ENCODE data around the gene CLN6. TPM values are rescaled to one million over a fixed set of nuclear protein-coding genes. Genes with fewer than 3 reads are reported as not detected.

CLN6 gene
- total RNA-seq, 1 donor from 2014 or later, result 35.3 TPM

GRCh38 chr15:68268405-68268804 is 38.9 kb upstream of the CLN6 start:
- TF ChIP-seq, protein P1, sequence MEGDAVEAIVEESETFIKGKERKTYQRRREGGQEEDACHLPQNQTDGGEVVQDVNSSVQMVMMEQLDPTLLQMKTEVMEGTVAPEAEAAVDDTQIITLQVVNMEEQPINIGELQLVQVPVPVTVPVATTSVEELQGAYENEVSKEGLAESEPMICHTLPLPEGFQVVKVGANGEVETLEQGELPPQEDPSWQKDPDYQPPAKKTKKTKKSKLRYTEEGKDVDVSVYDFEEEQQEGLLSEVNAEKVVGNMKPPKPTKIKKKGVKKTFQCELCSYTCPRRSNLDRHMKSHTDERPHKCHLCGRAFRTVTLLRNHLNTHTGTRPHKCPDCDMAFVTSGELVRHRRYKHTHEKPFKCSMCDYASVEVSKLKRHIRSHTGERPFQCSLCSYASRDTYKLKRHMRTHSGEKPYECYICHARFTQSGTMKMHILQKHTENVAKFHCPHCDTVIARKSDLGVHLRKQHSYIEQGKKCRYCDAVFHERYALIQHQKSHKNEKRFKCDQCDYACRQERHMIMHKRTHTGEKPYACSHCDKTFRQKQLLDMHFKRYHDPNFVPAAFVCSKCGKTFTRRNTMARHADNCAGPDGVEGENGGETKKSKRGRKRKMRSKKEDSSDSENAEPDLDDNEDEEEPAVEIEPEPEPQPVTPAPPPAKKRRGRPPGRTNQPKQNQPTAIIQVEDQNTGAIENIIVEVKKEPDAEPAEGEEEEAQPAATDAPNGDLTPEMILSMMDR (IDR thresholded peaks at IDR 0.05; ENCODE audit: unreplicated experiment), result no peak
- DNase-seq (ENCODE audit: low spot score in 2 of 2, unreplicated experiment in 2 of 2), result no peak
- Mint-ChIP-seq H3K36me3 (no peaks in the 10 kb centered on the region), H3K4me3 (no peak overlapping the region), H3K27ac (peak overlapping the region; percentile 37), H3K4me1 (peaks cover 34% of the 10 kb centered on the region), H3K9me3 (no peaks in the 10 kb centered on the region), H3K27me3 (ENCODE audit: low read depth) (no peaks in the 10 kb centered on the region)

GRCh38 chr15:68265674-68266073 is 36.1 kb upstream of the CLN6 start:
- H3K27ac Mint-ChIP-seq, result no peak overlapping the region
- H3K36me3 Mint-ChIP-seq, result no peaks in the 10 kb centered on the region
- DNase-seq (ENCODE audit: low spot score in 2 of 2, unreplicated experiment in 2 of 2), result no peak
- H3K4me1 Mint-ChIP-seq, result peaks cover 15% of the 10 kb centered on the region
- H3K27me3 Mint-ChIP-seq (ENCODE audit: low read depth), result no peaks in the 10 kb centered on the region
- no peaks in the 10 kb centered on the region for H3K9me3 Mint-ChIP-seq
- no peak overlapping the region for H3K4me3 Mint-ChIP-seq
- TF ChIP-seq, protein P1 (IDR thresholded peaks at IDR 0.05; ENCODE audit: unreplicated experiment), result no peak

DNA sequence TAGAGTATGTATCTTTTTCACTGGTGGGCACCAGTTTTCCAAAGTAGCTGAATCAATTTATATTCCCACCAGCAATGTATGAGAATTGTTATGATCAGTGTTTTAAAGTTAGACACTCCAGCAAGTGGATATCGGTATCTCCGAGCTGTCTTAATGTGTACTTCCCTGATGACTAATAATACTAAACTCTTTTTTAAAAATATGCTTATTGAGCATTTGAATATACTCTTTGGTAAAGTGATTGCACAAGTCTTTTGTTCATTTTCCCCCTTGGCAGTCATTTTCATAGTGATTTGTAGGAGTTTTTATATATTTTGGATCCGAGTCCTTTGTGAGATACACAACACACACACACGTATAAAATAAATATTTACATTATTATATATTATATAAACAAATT is 35.6 kb upstream of the CLN6 start:
- H3K9me3 Mint-ChIP-seq, result no peaks in the 10 kb centered on the region
- peaks cover 15% of the 10 kb centered on the region for H3K4me1 Mint-ChIP-seq
- no peak for DNase-seq (ENCODE audit: low spot score in 2 of 2, unreplicated experiment in 2 of 2)
- no peak overlapping the region for H3K27ac Mint-ChIP-seq
- TF ChIP-seq, protein P1 (IDR thresholded peaks at IDR 0.05; ENCODE audit: unreplicated experiment), result no peak
- H3K27me3 Mint-ChIP-seq (ENCODE audit: low read depth), result no peaks in the 10 kb centered on the region
- no peak overlapping the region for H3K4me3 Mint-ChIP-seq
- no peaks in the 10 kb centered on the region for H3K36me3 Mint-ChIP-seq

GRCh38 chr15:68264282-68264681 is 34.8 kb upstream of the CLN6 start:
- Mint-ChIP-seq H3K27ac (no peak overlapping the region), H3K36me3 (no peaks in the 10 kb centered on the region), H3K9me3 (no peaks in the 10 kb centered on the region), H3K4me3 (no peak overlapping the region), H3K27me3 (ENCODE audit: low read depth) (no peaks in the 10 kb centered on the region), H3K4me1 (peaks cover 15% of the 10 kb centered on the region)
- TF ChIP-seq, protein P1 (IDR thresholded peaks at IDR 0.05; ENCODE audit: unreplicated experiment), result no peak
- DNase-seq (ENCODE audit: low spot score in 2 of 2, unreplicated experiment in 2 of 2), result no peak

DNA sequence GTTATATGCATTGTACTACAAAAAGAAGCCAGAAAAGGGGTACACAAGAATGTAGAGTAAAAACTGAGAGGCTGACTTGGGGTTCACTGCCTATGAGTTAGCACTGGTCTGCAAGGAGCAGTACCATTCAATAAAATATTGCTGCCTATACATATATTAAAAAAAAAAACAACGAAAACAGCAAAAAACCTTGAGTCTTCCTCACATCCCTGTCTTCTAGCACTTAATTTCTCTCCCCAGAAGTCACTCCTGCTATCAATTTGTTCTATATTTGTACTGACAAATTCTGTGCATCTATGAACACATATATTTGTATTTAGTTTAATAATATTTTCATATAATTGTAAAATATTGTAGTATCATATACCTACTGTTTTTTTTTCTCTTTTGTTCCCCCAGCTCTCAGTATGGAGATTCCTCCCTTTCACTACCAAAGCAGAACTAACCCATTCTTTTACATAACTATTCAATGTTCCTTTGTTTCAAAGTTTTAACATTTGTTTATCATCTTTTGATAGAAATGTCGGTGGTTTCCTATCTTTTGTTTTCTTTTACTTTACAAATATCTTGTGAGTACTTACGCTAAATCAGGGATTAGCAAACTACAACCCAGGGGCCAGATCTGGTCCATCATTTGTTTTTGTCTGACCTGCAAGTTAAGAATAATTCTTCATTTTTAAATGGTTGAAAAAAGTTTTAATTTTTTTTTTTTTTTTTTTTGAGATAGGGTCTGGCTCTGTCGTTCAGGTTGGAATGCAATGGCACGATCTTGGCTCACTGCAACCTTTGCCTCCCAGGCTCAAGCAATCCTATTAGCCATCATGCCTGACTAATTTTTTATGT is 33.2 kb upstream of the CLN6 start:
- TF ChIP-seq, protein P1 (IDR thresholded peaks at IDR 0.05; ENCODE audit: unreplicated experiment), result no peak
- Mint-ChIP-seq H3K27me3 (ENCODE audit: low read depth) (no peaks in the 10 kb centered on the region), H3K4me1 (peaks cover 4% of the 10 kb centered on the region), H3K36me3 (no peaks in the 10 kb centered on the region), H3K27ac (no peak overlapping the region), H3K9me3 (no peaks in the 10 kb centered on the region), H3K4me3 (no peak overlapping the region)
- no peak for DNase-seq (ENCODE audit: low spot score in 2 of 2, unreplicated experiment in 2 of 2)

Measured in mesothelial cell of epicardium (in vitro differentiated cells).